KMS-11 (cell line): ENCODE data around the gene STRA6.

Source experiments
- H2AFZ ChIP-seq: fragments of 200-600 bp; sonication (generic); 2 replicates; pipeline ENCODE4 v1.6.1; 2016; ENCODE audit warnings: antibody characterized with exemption, mixed run types, low read depth
- H3K27ac ChIP-seq: fragments of 200-600 bp; sonication (generic); 2 replicates; pipeline ENCODE4 v1.6.1; 2016; ENCODE audit warnings: mild to moderate bottlenecking, mixed run types
- H3K27me3 ChIP-seq: fragments of 200-600 bp; sonication (generic); 2 replicates; pipeline ENCODE4 v1.6.1; 2017; ENCODE audit warnings: mild to moderate bottlenecking, low read depth, mixed run types, moderate library complexity; ENCODE audit not compliant: insufficient read depth
- H3K36me3 ChIP-seq: fragments of 200-600 bp; sonication (generic); 2 replicates; pipeline ENCODE4 v1.6.1; 2017; ENCODE audit warnings: mild to moderate bottlenecking, mixed run types; ENCODE audit not compliant: insufficient read depth
- H3K4me1 ChIP-seq: fragments of 200-600 bp; sonication (generic); 2 replicates; pipeline ENCODE4 v1.6.1; 2016; ENCODE audit warnings: mild to moderate bottlenecking, low read depth, mixed run types; ENCODE audit not compliant: poor library complexity, severe bottlenecking
- H3K4me2 ChIP-seq: fragments of 200-600 bp; sonication (generic); 2 replicates; pipeline ENCODE4 v1.7.0; 2016; ENCODE audit warnings: mild to moderate bottlenecking, mixed run types
- H3K4me3 ChIP-seq: fragments of 200-600 bp; sonication (generic); IDR thresholded peaks from 2 replicates; pipeline ENCODE4 v1.6.1; 2017; ENCODE audit warnings: low read depth, low read length, mixed read lengths; ENCODE audit not compliant: insufficient read depth
- H3K79me2 ChIP-seq: fragments of 200-600 bp; sonication (generic); 2 replicates; pipeline ENCODE4 v1.6.1; 2016; ENCODE audit warnings: low read depth, mixed run types; ENCODE audit not compliant: insufficient read depth
- H3K9ac ChIP-seq: fragments of 200-600 bp; sonication (generic); 2 replicates; pipeline ENCODE4 v1.6.1; 2016; ENCODE audit warnings: mild to moderate bottlenecking, mixed run types
- H4K20me1 ChIP-seq: fragments of 200-600 bp; sonication (generic); 2 replicates; pipeline ENCODE4 v1.6.1; 2016; ENCODE audit warnings: mild to moderate bottlenecking, mixed run types; ENCODE audit not compliant: insufficient read depth
- TF ChIP-seq, protein P1 (sequence below): fragments of 200-600 bp; sonication (generic); conservative IDR thresholded peaks from 2 replicates; pipeline ENCODE4 v1.6.1; 2017; ENCODE audit warnings: low read depth, mild to moderate bottlenecking, antibody characterized with exemption, low read length, moderate library complexity, mixed read lengths

Gene STRA6

GRCh38 chr15:74225928-74226327, 23.3 kb upstream of the STRA6 start:
- Histone ChIP-seq H3K27ac (no peak overlapping the region), H3K79me2 (no peaks in the 10 kb centered on the region), H3K4me2 (no peak overlapping the region), H3K9ac (no peak overlapping the region), H3K4me3 (no peak overlapping the region), H3K27me3 (peaks cover 83% of the 10 kb centered on the region), H4K20me1 (no peaks in the 10 kb centered on the region), H2AFZ (no peak overlapping the region), H3K36me3 (no peaks in the 10 kb centered on the region), H3K4me1 (no peaks in the 10 kb centered on the region)
- TF ChIP-seq, protein P1, sequence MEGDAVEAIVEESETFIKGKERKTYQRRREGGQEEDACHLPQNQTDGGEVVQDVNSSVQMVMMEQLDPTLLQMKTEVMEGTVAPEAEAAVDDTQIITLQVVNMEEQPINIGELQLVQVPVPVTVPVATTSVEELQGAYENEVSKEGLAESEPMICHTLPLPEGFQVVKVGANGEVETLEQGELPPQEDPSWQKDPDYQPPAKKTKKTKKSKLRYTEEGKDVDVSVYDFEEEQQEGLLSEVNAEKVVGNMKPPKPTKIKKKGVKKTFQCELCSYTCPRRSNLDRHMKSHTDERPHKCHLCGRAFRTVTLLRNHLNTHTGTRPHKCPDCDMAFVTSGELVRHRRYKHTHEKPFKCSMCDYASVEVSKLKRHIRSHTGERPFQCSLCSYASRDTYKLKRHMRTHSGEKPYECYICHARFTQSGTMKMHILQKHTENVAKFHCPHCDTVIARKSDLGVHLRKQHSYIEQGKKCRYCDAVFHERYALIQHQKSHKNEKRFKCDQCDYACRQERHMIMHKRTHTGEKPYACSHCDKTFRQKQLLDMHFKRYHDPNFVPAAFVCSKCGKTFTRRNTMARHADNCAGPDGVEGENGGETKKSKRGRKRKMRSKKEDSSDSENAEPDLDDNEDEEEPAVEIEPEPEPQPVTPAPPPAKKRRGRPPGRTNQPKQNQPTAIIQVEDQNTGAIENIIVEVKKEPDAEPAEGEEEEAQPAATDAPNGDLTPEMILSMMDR: no peak

GRCh38 chr15:74222240-74223119, 19.9 kb upstream of the STRA6 start:
- Histone ChIP-seq H3K27ac (no peak overlapping the region), H3K4me1 (no peaks in the 10 kb centered on the region), H4K20me1 (no peaks in the 10 kb centered on the region), H3K79me2 (no peaks in the 10 kb centered on the region), H3K27me3 (peaks cover 88% of the 10 kb centered on the region), H3K4me2 (no peak overlapping the region), H2AFZ (no peak overlapping the region), H3K9ac (no peak overlapping the region), H3K4me3 (no peak overlapping the region), H3K36me3 (no peaks in the 10 kb centered on the region)
- TF ChIP-seq, protein P1: no peak

DNA sequence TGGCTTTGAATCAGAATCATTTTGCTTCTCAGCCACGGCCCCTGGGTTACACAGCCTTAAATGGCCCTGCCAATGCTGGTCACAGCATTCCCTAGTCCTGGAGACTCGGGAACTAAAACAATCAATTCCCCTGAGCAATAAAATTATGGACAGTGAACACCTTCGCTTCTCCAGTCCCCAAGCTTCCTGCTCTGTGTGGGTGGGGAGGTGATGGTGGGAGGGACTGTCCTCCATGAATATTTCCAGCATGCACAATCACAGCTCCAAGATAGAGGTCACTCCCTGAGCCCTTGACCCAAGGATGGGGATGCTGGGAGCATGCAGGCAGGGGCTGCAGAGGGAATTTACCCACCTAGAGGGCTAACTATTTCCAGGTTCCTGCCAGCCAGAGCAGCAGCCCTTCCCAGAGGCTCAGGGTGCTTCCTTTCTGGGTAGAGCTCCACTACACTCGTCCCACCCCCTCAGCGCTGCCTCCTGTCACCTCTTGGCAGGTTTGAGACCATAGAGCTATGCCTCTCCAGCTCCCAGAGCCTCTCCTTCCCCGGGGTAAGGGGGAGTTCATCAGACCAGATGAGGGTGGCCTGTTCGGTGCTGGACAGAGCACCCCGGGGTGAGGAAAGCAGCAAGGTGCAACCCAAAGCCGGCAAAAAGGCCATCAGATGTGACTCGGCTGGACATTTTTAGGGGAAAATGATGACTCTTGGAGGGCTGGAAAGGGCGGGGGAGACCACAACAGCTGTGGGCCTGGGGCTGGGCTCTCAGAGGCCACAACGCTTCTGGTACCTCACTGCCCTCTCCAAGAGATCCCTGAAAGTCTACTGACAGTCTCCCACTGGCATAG, 19.0 kb upstream of the STRA6 start:
- Histone ChIP-seq H3K36me3 (no peaks in the 10 kb centered on the region), H3K4me1 (no peaks in the 10 kb centered on the region), H2AFZ (no peak overlapping the region), H3K27me3 (peaks cover 80% of the 10 kb centered on the region), H3K4me2 (no peak overlapping the region), H4K20me1 (no peaks in the 10 kb centered on the region), H3K79me2 (no peaks in the 10 kb centered on the region), H3K4me3 (no peak overlapping the region), H3K9ac (no peak overlapping the region), H3K27ac (no peak overlapping the region)
- TF ChIP-seq, protein P1: no peak

DNA sequence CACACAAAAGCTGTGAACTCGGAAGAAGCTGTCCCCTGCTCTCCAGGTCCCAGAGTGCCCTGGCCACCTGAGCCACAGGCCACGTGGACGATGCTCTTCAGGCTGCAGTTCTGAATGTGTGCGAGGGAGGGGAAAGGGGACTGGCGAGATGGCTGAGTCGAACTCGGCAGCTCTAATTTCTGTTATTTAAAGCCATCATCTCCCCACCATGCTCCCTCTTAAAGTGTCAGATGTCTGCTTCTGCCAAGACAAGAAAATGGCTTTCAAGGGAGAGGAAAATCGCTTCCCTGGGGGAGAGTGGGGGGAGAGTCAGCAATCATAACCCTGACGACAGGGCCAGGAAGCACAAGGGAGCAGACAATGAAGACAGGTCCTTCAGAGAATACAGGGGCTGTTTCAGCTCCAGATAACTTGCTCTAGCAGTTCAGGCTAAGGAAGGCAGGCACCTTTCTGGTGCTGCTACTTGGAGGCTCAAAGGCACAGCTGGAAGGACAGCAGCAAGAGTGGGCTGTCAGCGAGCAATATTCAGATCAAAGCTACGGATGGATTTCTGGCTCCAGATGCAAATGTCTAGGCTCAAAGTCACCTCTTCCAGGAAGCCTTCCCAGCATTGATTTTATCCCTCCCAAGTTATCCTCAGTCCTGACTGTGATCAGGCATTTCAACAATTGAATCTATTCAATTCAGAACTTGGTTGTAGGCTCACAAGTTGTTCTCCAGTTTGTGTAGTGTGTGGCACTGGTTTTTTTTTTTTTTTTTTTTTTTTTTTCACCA, 18.1 kb upstream of the STRA6 start:
- Histone ChIP-seq H3K9ac (no peak overlapping the region), H3K79me2 (no peaks in the 10 kb centered on the region), H2AFZ (no peak overlapping the region), H3K27me3 (peaks cover 79% of the 10 kb centered on the region), H3K27ac (no peak overlapping the region), H4K20me1 (no peaks in the 10 kb centered on the region), H3K4me3 (no peak overlapping the region), H3K4me1 (no peaks in the 10 kb centered on the region), H3K36me3 (no peaks in the 10 kb centered on the region), H3K4me2 (no peak overlapping the region)
- TF ChIP-seq, protein P1: no peak
